Measurements from ENCODE around the gene ENPP7. TPM values are rescaled to one million over a fixed set of nuclear protein-coding genes. Genes with fewer than 3 reads are reported as not detected.

The ENPP7 gene
- total and polyA plus RNA-seq, 2 donors (not counting 3 experiments of a cell fraction or from before 2014, with no cell fraction given): not detected

DNA sequence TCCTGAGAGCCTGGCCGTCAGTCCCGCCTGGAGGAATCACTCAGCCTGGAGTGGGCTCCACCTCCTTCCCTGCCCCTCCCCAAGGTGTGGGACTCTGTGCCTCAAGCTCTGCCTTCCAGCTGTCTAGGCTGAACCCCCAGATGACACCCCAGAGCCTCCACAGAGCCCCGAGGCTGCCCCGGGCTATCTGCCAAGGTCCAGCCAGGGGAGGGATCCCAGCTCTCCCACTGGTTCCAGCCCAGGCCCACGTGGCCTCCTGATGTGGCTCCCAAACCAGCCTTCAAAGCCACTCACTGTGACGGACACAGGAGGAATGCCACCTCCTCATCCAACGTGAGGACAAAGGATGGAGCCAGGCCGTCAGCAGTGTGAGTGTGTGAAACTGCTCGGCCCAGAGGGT is 45.6 kb upstream of the ENPP7 start:
- H3K4me2 ChIP-seq (ENCODE audit: insufficient read depth, low read length): no peak overlapping the region
- no peaks in the 10 kb centered on the region for H3K9me3 ChIP-seq (replicated peaks; ENCODE audit: control insufficient read depth, insufficient read depth, low read length)
- H3K36me3 ChIP-seq (ENCODE audit: control insufficient read depth in 2 of 2, extremely low read depth in 1 of 2, insufficient read depth in 2 of 2, low read length in 2 of 2): no peaks in the 10 kb centered on the region
- TF ChIP-seq, protein P1, sequence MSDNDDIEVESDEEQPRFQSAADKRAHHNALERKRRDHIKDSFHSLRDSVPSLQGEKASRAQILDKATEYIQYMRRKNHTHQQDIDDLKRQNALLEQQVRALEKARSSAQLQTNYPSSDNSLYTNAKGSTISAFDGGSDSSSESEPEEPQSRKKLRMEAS (IDR thresholded peaks at IDR 0.05; ENCODE audit: insufficient read depth, insufficient read length): no peak
- TF ChIP-seq MYC (IDR thresholded peaks at IDR 0.05; ENCODE audit: low read depth, low read length) (no peak), JUN (IDR thresholded peaks at IDR 0.05; ENCODE audit: borderline replicate concordance, insufficient read depth, insufficient read length, low read depth) (no peak), EZH2 (IDR thresholded peaks at IDR 0.05; ENCODE audit: borderline replicate concordance, low read depth, low read length, severe bottlenecking) (no peak), POLR2AphosphoS5 (IDR thresholded peaks at IDR 0.05; ENCODE audit: insufficient read depth, low read depth, low read length) (no peak), GATA2 (IDR thresholded peaks at IDR 0.05; ENCODE audit: insufficient read depth, insufficient read length, low read depth, low read length) (no peak), POLR2A (IDR thresholded peaks at IDR 0.05; ENCODE audit: low read depth, low read length) (no peak), FOS (IDR thresholded peaks at IDR 0.05; ENCODE audit: borderline replicate concordance, insufficient read depth, low read length) (no peak)
- TF ChIP-seq, protein P2, sequence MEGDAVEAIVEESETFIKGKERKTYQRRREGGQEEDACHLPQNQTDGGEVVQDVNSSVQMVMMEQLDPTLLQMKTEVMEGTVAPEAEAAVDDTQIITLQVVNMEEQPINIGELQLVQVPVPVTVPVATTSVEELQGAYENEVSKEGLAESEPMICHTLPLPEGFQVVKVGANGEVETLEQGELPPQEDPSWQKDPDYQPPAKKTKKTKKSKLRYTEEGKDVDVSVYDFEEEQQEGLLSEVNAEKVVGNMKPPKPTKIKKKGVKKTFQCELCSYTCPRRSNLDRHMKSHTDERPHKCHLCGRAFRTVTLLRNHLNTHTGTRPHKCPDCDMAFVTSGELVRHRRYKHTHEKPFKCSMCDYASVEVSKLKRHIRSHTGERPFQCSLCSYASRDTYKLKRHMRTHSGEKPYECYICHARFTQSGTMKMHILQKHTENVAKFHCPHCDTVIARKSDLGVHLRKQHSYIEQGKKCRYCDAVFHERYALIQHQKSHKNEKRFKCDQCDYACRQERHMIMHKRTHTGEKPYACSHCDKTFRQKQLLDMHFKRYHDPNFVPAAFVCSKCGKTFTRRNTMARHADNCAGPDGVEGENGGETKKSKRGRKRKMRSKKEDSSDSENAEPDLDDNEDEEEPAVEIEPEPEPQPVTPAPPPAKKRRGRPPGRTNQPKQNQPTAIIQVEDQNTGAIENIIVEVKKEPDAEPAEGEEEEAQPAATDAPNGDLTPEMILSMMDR (IDR thresholded peaks at IDR 0.05; ENCODE audit: extremely low read depth in 1 of 2, insufficient read depth in 1 of 2, low read depth in 1 of 2, low read length in 2 of 2): no peak
- H3K9ac ChIP-seq (replicated peaks; ENCODE audit: extremely low read depth, insufficient read depth, low read length): no peak overlapping the region
- peaks cover 0 to 1% of the 10 kb centered on the region in 2 experiments for H3K27me3 ChIP-seq (ENCODE audit: control insufficient read depth in 2 of 2, insufficient read depth in 2 of 2, low read length in 2 of 2)
- no peaks in the 10 kb centered on the region for H4K20me1 ChIP-seq (replicated peaks; ENCODE audit: control insufficient read depth, extremely low read depth, insufficient read depth, low read length)
- dilution Hi-C loops (cut with MboI; ENCODE audit: extremely low pct_ligation_motif_present, low sequenced_read_pairs): no loop called here
- FAIRE-seq: no peak
- no peaks in the 10 kb centered on the region for H3K9me1 ChIP-seq (replicated peaks; ENCODE audit: control insufficient read depth, extremely low read depth, insufficient read depth, low read length)
- DNase-seq (ENCODE audit: low read depth, low spot score): no peak
- BruUV-seq (replicated peaks): no TSS peak
- intact Hi-C loops (cut with micrococcal nuclease): no loop called here
- ChIA-PET CTCF (no interaction called here), POLR2A (no interaction called here)
- H2AFZ ChIP-seq (ENCODE audit: low read depth, low read length): no peak overlapping the region
- H3K27ac ChIP-seq (ENCODE audit: insufficient read depth, low read depth, low read length): no peak overlapping the region
- no peaks in the 10 kb centered on the region for H3K4me1 ChIP-seq (ENCODE audit: control insufficient read depth, extremely low read depth, insufficient read depth, low read length)
- H3K4me3 ChIP-seq (replicated peaks in 1 of 3; ENCODE audit: insufficient read depth in 1 of 3, low read depth in 1 of 3, low read length in 3 of 3): no peak overlapping the region
- no peaks in the 10 kb centered on the region for H3K79me2 ChIP-seq (ENCODE audit: control insufficient read depth, insufficient read depth, low read length)

Data from endothelial cell of umbilical vein (primary cell).